Transverse colon (tissue), 4 donors: ENCODE data around the gene CKB. TPM values are rescaled to one million over a fixed set of nuclear protein-coding genes. Genes with fewer than 3 reads are reported as not detected.
A peak's percentile ranks its signal among the peaks of the same experiment; 100 is the strongest.

Experiments
- DNase-seq: peaks from one replicate; pipeline ENCODE4 v3.0.0-alpha.2; 2019
- H3K27ac ChIP-seq, 4 donors: fragments of 200-600 bp; sonication (generic); 2 replicates each; pipeline ENCODE4 v1.5.1; 2016 to 2018; ENCODE audit warnings: inconsistent platforms in 4 of 4
- H3K27me3 ChIP-seq: fragments of 200-600 bp; sonication (generic); 2 replicates; pipeline ENCODE4 v1.5.1; 2017; ENCODE audit warnings: inconsistent platforms
- H3K36me3 ChIP-seq, 4 donors: fragments of 200-600 bp; sonication (generic); 2 replicates each; pipeline ENCODE4 v1.5.1; 2017 to 2019; ENCODE audit warnings: inconsistent platforms in 4 of 4
- H3K4me1 ChIP-seq, 4 donors: fragments of 200-600 bp; sonication (generic); 2 replicates each; pipeline ENCODE4 v1.5.1; 2017 to 2020; ENCODE audit warnings: inconsistent platforms in 4 of 4
- H3K4me3 ChIP-seq, 4 donors: fragments of 200-600 bp; sonication (generic); 1 replicate in 1 of 4; 2 replicates in 3 of 4; pipeline versions ENCODE4 v1.5.1 to v1.6.1; 2017 to 2019; ENCODE audit warnings: inconsistent platforms in 4 of 4
- H3K9me3 ChIP-seq, 2 donors: fragments of 200-600 bp; sonication (generic); 2 replicates each; pipeline ENCODE4 v1.5.1; 2017 to 2019; ENCODE audit warnings: inconsistent platforms in 2 of 2
- EP300 ChIP-seq: sonication (generic); formaldehyde crosslinking; IDR thresholded peaks from one replicate; pipeline ENCODE4 v1.6.1; 2017; ENCODE audit warnings: antibody characterized with exemption, low read depth
- POLR2A ChIP-seq: fragments of 450-650 bp; IDR thresholded peaks from one replicate; pipeline ENCODE4 v1.6.1; 2016; ENCODE audit warnings: antibody characterized with exemption, mild to moderate bottlenecking, moderate library complexity
- POLR2AphosphoS5 ChIP-seq, 3 donors: sonication (generic); formaldehyde crosslinking; IDR thresholded peaks; one replicate each; pipeline ENCODE4 v1.6.1; 2016; ENCODE audit warnings: antibody characterized with exemption in 3 of 3
- WGBS, 2 donors: methylation state at CpG; one replicate each; pipeline ENCODE4 v1.1.5; 2018; ENCODE audit warnings: low coverage in 1 of 2; 5-methylcytosine and 5-hydroxymethylcytosine counted together
- in situ Hi-C, 4 donors: fragments of 200-750 bp; cut with MboI; loops; one replicate each; pipeline versions ENCODE4 v1.15.0 to v1.15.1; 2017; ENCODE audit warnings: low sequenced_read_pairs in 3 of 4, low pct_ligation_motif_present in 1 of 4, low pct_unique_long_range_greater_than_20kb in 1 of 4
- intact Hi-C: fragments of 100-400 bp; cut with DNase I; formaldehyde crosslinking; loops from one replicate; pipeline ENCODE4 v1.15.1; 2023; ENCODE audit warnings: low total_unique reads
- total RNA-seq, 4 donors: library from RNA; depleted of rRNA; stranded (reverse); fragments of >200 nt; gene quantifications; one replicate each; pipeline ENCODE4 v1.1.0, GENCODE V29; 2016
- TF ChIP-seq, protein P1 (sequence below), 5 experiments: fragments of 200-600 bp in 3 of 5; fragments of 450-650 bp in 2 of 5; sonication (generic) in 3 of 5; IDR thresholded peaks; 1 replicate in 2 of 5; 2 replicates in 3 of 5; pipeline ENCODE4 v1.5.1; 2016 to 2017; ENCODE audit warnings: antibody characterized with exemption in 5 of 5, inconsistent platforms in 3 of 5, mild to moderate bottlenecking in 2 of 5, moderate library complexity in 1 of 5

The CKB gene
- total RNA-seq, 4 donors from 2014 or later, result 504 to 5,877 (median 3,263) TPM

DNA sequence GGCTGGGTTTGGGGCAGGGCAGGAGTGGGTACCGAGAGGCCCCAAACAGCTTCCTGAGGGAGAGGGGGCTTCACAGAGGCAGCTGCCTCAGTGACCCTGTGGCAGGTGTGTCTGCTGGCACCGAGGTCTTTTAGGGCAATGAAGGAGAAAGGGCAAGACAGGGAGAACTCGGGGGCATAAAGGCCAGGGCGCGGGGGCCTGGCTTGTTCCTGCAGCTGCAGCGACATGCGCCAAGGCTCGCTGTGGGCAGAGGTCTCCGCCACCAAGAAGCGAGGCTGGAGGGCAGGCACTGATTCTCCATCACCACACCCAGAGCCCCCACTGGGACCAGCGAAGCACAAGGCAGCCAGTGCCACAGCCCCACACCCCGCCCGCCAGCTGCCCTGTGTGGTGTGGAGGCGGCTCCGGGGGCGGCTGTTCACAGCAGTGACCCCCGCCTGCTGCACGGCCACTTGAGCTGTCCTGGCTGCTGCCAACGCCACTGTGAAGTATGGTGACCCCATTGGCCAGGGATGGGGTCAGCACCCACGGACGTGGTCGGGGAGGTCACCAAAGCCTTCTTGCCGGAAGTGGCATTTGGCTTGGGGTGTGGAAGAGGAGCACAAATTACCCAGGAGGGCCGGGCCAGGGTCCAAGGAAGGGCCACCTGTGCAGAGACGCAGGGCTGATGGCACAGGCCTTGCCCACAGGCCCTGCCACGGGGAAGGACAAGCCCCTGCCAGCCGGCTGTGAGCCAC lies 23.5 kb upstream of the CKB start:
- DNase-seq, result peak; percentile 8
- no peak overlapping the region for H3K27ac ChIP-seq
- in situ Hi-C loops, result loop anchor here in 1 of 4 donors (5.0 kb wide), 1 partner anchor 44 kb away; no protein-coding TSS in a partner anchor
- intact Hi-C loops, result loop anchor here (2.0 kb wide), 1 partner anchor 27 kb away; no protein-coding TSS in a partner anchor
- no peaks in the 10 kb centered on the region for H3K27me3 ChIP-seq
- TF ChIP-seq EP300 (no peak), POLR2AphosphoS5 (IDR thresholded peaks at IDR 0.05) (no peak), POLR2A (no peak)
- TF ChIP-seq, protein P1, sequence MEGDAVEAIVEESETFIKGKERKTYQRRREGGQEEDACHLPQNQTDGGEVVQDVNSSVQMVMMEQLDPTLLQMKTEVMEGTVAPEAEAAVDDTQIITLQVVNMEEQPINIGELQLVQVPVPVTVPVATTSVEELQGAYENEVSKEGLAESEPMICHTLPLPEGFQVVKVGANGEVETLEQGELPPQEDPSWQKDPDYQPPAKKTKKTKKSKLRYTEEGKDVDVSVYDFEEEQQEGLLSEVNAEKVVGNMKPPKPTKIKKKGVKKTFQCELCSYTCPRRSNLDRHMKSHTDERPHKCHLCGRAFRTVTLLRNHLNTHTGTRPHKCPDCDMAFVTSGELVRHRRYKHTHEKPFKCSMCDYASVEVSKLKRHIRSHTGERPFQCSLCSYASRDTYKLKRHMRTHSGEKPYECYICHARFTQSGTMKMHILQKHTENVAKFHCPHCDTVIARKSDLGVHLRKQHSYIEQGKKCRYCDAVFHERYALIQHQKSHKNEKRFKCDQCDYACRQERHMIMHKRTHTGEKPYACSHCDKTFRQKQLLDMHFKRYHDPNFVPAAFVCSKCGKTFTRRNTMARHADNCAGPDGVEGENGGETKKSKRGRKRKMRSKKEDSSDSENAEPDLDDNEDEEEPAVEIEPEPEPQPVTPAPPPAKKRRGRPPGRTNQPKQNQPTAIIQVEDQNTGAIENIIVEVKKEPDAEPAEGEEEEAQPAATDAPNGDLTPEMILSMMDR (IDR thresholded peaks at IDR 0.05), result no peak
- WGBS, 2 donors, result 75% methylated on average over 16 of the region's 27 CpGs; no CpG with 5 or more reads in 1 of the 2 donors
- no peak overlapping the region for H3K4me3 ChIP-seq
- peaks cover 48 to 67% (median 58%) of the 10 kb centered on the region in 4 donors for H3K4me1 ChIP-seq
- no peaks in the 10 kb centered on the region for H3K9me3 ChIP-seq
- H3K36me3 ChIP-seq, result no peaks in the 10 kb centered on the region

DNA sequence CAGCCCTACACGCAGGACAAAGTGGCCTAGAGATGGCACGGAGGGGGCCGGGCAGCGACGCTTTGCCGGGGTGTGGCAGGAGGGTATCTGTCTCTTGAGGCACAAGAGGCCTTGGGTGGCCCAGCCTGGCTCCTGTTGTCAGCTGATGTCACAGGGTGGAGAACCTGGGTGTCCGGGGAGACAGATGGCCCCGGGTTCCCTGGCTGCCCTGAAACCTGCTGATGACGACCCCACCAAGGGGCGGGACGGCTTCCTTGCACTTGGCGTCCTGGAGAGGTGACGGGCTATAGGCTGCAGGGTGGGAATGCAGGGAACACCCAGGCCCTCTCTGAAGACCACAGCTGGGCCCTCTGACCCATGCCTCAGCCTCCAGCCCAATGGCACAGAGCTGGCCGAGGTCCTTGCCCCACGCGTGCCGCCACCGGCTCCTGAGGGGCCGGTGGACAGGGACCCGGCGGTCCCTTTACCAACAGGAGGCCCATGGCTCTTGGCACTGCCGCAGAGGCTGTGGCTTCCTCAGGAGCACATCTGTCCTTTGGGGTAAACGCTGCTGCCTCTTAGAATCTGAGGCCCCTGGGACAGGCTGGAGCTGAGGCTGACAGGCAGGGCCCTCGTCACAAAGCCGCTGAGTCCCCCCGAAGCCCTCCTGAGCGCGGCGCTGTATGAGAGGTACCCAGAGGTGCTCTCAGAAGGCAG lies 22.7 kb upstream of the CKB start:
- H3K27ac ChIP-seq, result peak overlapping the region in 3 of 4 donors; percentile 85 to 94 (median 86)
- no peaks in the 10 kb centered on the region for H3K36me3 ChIP-seq
- no peak overlapping the region for H3K4me3 ChIP-seq
- DNase-seq, result no peak
- in situ Hi-C loops, result loop anchor here in 1 of 4 donors (5.0 kb wide), 1 partner anchor 43 kb away; no protein-coding TSS in a partner anchor
- peaks cover 51 to 67% (median 58%) of the 10 kb centered on the region in 4 donors for H3K4me1 ChIP-seq
- 94 to 100% methylated on average over 6 to 18 of the region's 29 CpGs for WGBS, 2 donors
- intact Hi-C loops, result no loop called here
- H3K27me3 ChIP-seq, result no peaks in the 10 kb centered on the region
- TF ChIP-seq EP300 (no peak), POLR2AphosphoS5 (IDR thresholded peaks at IDR 0.05) (no peak), POLR2A (no peak)
- TF ChIP-seq, protein P1 (IDR thresholded peaks at IDR 0.05), result no peak
- H3K9me3 ChIP-seq, result no peaks in the 10 kb centered on the region

DNA sequence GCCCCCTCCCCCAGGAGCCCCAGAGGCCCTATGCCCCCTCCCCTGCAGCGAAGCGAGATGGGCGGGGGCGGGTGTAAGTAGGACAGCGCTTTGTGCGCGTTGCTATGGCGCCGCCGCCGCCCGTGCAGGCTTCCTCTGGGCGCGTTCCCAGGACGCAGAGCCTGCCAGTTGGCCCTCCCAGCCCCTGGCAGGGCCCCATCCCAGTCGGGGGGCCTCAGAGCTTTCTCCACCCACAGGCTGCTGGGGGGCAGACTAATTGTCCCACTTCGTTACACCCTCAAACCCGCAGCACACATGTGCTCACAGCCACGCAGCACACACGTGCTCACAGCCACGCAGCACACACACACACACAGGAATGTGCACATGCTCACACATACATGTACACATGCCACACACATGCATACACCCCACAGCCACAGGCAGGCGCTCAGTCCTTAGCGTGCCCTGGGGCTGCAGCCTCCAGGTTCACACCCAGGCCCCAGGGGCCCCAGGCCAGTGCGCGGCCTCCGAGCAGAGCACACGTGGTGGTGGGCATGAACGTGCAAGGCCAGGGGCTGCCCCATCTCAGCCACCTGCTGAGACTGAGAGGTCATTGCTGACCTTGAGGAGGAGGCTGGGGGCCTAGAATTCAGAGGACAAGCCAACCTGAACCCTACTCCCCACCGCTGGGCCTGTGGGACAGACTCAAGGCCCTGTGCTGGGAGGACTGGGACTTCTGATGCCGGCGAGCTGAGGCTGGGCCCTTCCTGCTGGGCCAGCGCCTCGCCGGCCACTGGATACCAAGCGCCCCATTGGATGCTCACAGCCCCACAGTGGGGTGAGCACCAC lies 22.0 kb upstream of the CKB start:
- no peaks in the 10 kb centered on the region for H3K36me3 ChIP-seq
- peak; percentile 51 for DNase-seq
- H3K9me3 ChIP-seq, result no peaks in the 10 kb centered on the region
- peak overlapping the region in 3 of 4 donors; percentile 85 to 94 (median 86) for H3K27ac ChIP-seq
- H3K4me1 ChIP-seq, result peaks cover 50 to 67% (median 58%) of the 10 kb centered on the region in 4 donors
- no peak for TF ChIP-seq POLR2A
- TF ChIP-seq POLR2AphosphoS5 (IDR thresholded peaks at IDR 0.05), result peak in 1 of 3 donors; percentile 5
- TF ChIP-seq EP300, result no peak
- TF ChIP-seq, protein P1 (IDR thresholded peaks at IDR 0.05), result no peak
- no peaks in the 10 kb centered on the region for H3K27me3 ChIP-seq
- in situ Hi-C loops (loop anchor here in 1 of 4 donors (5.0 kb wide), 1 partner anchor 42 kb away; no protein-coding TSS in a partner anchor), intact Hi-C loops (no loop called here)
- 53 to 80% methylated on average over 5 to 15 of the region's 35 CpGs for WGBS, 2 donors
- H3K4me3 ChIP-seq, result no peak overlapping the region
